ENCODE measurements around the gene ZNF43. TPM values are rescaled to one million over a fixed set of nuclear protein-coding genes. Genes with fewer than 3 reads are reported as not detected.
A peak's percentile ranks its signal among the peaks of the same experiment; 100 is the strongest.

The ZNF43 gene
- total and polyA plus RNA-seq, 2 donors (not counting 1 experiment from before 2014, with no cell fraction given): 10.8 to 59.8 TPM

DNA sequence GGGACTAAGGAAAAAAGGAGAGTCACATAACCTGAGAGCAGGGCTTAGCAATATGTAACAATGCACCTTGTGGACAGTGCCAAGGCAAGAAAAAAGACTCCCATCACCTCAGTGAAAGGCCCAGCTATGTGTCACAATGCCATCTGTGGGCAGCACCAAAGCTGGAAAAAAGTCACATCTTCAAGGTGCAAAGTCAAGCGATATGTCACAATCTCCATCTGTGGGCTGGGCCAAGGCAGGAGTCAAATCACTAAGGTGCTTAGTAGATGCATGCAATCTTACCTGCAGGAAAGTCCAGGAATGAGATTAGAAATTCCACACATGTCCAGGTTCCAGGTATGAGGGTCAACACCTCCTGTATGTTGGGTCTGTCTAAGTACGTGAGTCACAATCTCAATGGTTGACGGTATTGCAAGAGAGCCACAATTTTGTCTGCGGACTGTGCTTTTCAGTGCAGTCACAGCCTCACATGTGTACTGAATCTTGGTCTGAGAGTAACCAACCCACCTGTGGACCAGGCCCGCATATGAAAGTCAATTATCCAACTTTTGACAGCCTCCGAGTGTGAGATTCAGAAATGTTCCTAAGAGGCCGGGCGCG lies 14.8 kb upstream of the ZNF43 start:
- WGBS (ENCODE audit: insufficient coverage): 91% methylated on average over 9 of the region's 9 CpGs
- DNase-seq (no peak), ATAC-seq (ENCODE audit: low read depth) (no peak)
- peaks cover 1 to 8% of the 10 kb centered on the region in 2 experiments for H3K36me3 ChIP-seq (replicated peaks in 1 of 2; ENCODE audit: control extremely low read depth in 1 of 2, control insufficient read depth in 1 of 2, extremely low read depth in 1 of 2, insufficient read depth in 2 of 2, low read length in 1 of 2)
- peak overlapping the region; percentile 75 for H3K4me3 Mint-ChIP-seq
- H3K4me1 ChIP-seq (ENCODE audit: control insufficient read depth in 2 of 2, insufficient read depth in 2 of 2, low read length in 2 of 2): peaks cover 5 to 15% of the 10 kb centered on the region in 2 donors
- H3K4me1 Mint-ChIP-seq: peaks cover 21% of the 10 kb centered on the region
- intact Hi-C loops (cut with micrococcal nuclease): loop anchor here (5.0 kb wide), 2 partner anchors 343 to 1837 kb away; partner anchors contain the start of genes ZNF429 and ZNF675
- H3K27ac Mint-ChIP-seq: peak overlapping the region; percentile 41
- H3K27me3 ChIP-seq (replicated peaks in 1 of 4; ENCODE audit: control extremely low read depth in 1 of 4, control insufficient read depth in 3 of 4, insufficient read depth in 4 of 4, low read length in 3 of 4): no peaks in the 10 kb centered on the region
- TF ChIP-seq, protein P1, sequence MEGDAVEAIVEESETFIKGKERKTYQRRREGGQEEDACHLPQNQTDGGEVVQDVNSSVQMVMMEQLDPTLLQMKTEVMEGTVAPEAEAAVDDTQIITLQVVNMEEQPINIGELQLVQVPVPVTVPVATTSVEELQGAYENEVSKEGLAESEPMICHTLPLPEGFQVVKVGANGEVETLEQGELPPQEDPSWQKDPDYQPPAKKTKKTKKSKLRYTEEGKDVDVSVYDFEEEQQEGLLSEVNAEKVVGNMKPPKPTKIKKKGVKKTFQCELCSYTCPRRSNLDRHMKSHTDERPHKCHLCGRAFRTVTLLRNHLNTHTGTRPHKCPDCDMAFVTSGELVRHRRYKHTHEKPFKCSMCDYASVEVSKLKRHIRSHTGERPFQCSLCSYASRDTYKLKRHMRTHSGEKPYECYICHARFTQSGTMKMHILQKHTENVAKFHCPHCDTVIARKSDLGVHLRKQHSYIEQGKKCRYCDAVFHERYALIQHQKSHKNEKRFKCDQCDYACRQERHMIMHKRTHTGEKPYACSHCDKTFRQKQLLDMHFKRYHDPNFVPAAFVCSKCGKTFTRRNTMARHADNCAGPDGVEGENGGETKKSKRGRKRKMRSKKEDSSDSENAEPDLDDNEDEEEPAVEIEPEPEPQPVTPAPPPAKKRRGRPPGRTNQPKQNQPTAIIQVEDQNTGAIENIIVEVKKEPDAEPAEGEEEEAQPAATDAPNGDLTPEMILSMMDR (IDR thresholded peaks at IDR 0.05): no peak
- TF ChIP-seq EZH2 (IDR thresholded peaks at IDR 0.05; ENCODE audit: borderline replicate concordance, insufficient read depth, low read depth, low read length, poor library complexity, severe bottlenecking): no peak
- no peaks in the 10 kb centered on the region for H3K9me3 ChIP-seq (ENCODE audit: control extremely low read depth in 1 of 3, control insufficient read depth in 2 of 3, insufficient read depth in 1 of 3, low read length in 2 of 3)
- peak overlapping the region in 3 of 5 experiments; percentile 68 to 98 (median 96) for H3K4me3 ChIP-seq (ENCODE audit: control extremely low read depth in 1 of 5, extremely low read depth in 1 of 5, insufficient read depth in 1 of 5, low read depth in 2 of 5, low read length in 4 of 5)
- ChIA-PET CTCF (interaction anchor here (1.6 kb wide), 1 partner anchor 84 kb away, joined by 6 read pairs; the partner anchor contains the start of gene ZNF100), POLR2A (interaction anchor here (2.1 kb wide), 2 partner anchors 15 to 83 kb away, joined by 7 to 12 read pairs; partner anchors contain the start of genes ZNF100 and ZNF43)
- H3K9me3 Mint-ChIP-seq (ENCODE audit: insufficient read depth): no peaks in the 10 kb centered on the region
- H3K27ac ChIP-seq (ENCODE audit: low read length in 2 of 2): no peak overlapping the region
- no peaks in the 10 kb centered on the region for H4K20me1 ChIP-seq (ENCODE audit: control insufficient read depth, insufficient read depth, low read length, poor library complexity, severe bottlenecking)
- H3K27me3 Mint-ChIP-seq: no peaks in the 10 kb centered on the region
- no peak overlapping the region for H2AFZ ChIP-seq (ENCODE audit: insufficient read depth, low read depth, low read length, poor library complexity, severe bottlenecking)
- peak overlapping the region; percentile 77 for H3K4me2 ChIP-seq (replicated peaks; ENCODE audit: low read depth, low read length, poor library complexity, severe bottlenecking)
- no peak overlapping the region for H3K9ac ChIP-seq (ENCODE audit: low read length)
- no peaks in the 10 kb centered on the region for H3K79me2 ChIP-seq (ENCODE audit: control insufficient read depth, insufficient read depth, low read length)

DNA sequence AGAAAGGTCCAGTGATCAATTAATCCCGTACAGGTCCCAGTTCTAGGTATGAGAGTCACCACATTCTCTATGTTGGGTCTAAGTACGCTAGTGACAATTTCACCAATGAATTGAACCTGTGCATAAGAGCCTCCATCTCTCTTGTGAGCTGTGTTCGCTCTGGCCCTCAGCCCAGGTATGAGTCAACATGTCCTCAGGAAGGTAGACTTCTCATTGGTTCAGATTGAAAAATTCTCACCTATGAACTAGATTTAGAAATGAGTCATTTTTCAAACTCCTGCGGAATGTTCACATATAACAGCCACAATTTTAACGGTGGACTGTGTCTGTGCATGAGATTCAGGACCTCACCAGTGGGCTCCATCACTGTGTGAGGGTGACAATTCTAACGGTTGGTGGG lies 12.7 kb upstream of the ZNF43 start:
- DNase-seq: no peak
- no peak for ATAC-seq (ENCODE audit: low read depth)
- Histone ChIP-seq H3K27me3 (replicated peaks in 1 of 4; ENCODE audit: control extremely low read depth in 1 of 4, control insufficient read depth in 3 of 4, insufficient read depth in 4 of 4, low read length in 3 of 4) (no peaks in the 10 kb centered on the region), H3K9ac (ENCODE audit: low read length) (no peak overlapping the region), H3K4me2 (replicated peaks; ENCODE audit: low read depth, low read length, poor library complexity, severe bottlenecking) (no peak overlapping the region), H3K36me3 (replicated peaks in 1 of 2; ENCODE audit: control extremely low read depth in 1 of 2, control insufficient read depth in 1 of 2, extremely low read depth in 1 of 2, insufficient read depth in 2 of 2, low read length in 1 of 2) (peaks cover 1 to 15% of the 10 kb centered on the region in 2 experiments), H3K4me1 (ENCODE audit: control insufficient read depth in 2 of 2, insufficient read depth in 2 of 2, low read length in 2 of 2) (peaks cover 5 to 15% of the 10 kb centered on the region in 2 donors), H2AFZ (ENCODE audit: insufficient read depth, low read depth, low read length, poor library complexity, severe bottlenecking) (no peak overlapping the region), H3K27ac (ENCODE audit: low read length in 2 of 2) (no peak overlapping the region), H3K4me3 (ENCODE audit: control extremely low read depth in 1 of 5, extremely low read depth in 1 of 5, insufficient read depth in 1 of 5, low read depth in 2 of 5, low read length in 4 of 5) (no peak overlapping the region), H3K79me2 (ENCODE audit: control insufficient read depth, insufficient read depth, low read length) (no peaks in the 10 kb centered on the region), H3K9me3 (ENCODE audit: control extremely low read depth in 1 of 3, control insufficient read depth in 2 of 3, insufficient read depth in 1 of 3, low read length in 2 of 3) (no peaks in the 10 kb centered on the region), H4K20me1 (ENCODE audit: control insufficient read depth, insufficient read depth, low read length, poor library complexity, severe bottlenecking) (no peaks in the 10 kb centered on the region)
- H3K4me3 Mint-ChIP-seq: no peak overlapping the region
- H3K4me1 Mint-ChIP-seq: peaks cover 21% of the 10 kb centered on the region
- no peak overlapping the region for H3K27ac Mint-ChIP-seq
- no peaks in the 10 kb centered on the region for H3K27me3 Mint-ChIP-seq
- ChIA-PET CTCF (no interaction called here), POLR2A (no interaction called here)
- TF ChIP-seq, protein P1 (IDR thresholded peaks at IDR 0.05): no peak
- no peak for TF ChIP-seq EZH2 (IDR thresholded peaks at IDR 0.05; ENCODE audit: borderline replicate concordance, insufficient read depth, low read depth, low read length, poor library complexity, severe bottlenecking)
- WGBS (ENCODE audit: insufficient coverage): 95% methylated on average over 2 of the region's 6 CpGs
- no peaks in the 10 kb centered on the region for H3K9me3 Mint-ChIP-seq (ENCODE audit: insufficient read depth)
- intact Hi-C loops (cut with micrococcal nuclease): no loop called here
